SU-DHL-6 (cell line): ENCODE data around the gene AP5Z1.

Experiments
- CTCF ChIP-seq: fragments of 200-600 bp; sonication (generic); IDR thresholded peaks from one replicate; pipeline ENCODE4 v1.5.1; 2017; ENCODE audit warnings: antibody characterized with exemption, mild to moderate bottlenecking, low read length, moderate library complexity; ENCODE audit not compliant: insufficient read depth, poor library complexity, severe bottlenecking
- EZH2phosphoT487 ChIP-seq: fragments of 200-600 bp; sonication (generic), shearing (Covaris generic); conservative IDR thresholded peaks from 2 replicates; pipeline ENCODE4 v1.6.1; 2018; ENCODE audit warnings: mild to moderate bottlenecking, antibody characterized with exemption, low read length, moderate library complexity, mixed read lengths

- no peak for TF ChIP-seq CTCF
- TF ChIP-seq EZH2phosphoT487, result no peak
These were observed 41.1 kb downstream of the AP5Z1 start for GRCh38 chr7:4816419-4817080.
